Motor neuron (in vitro differentiated cells): ENCODE measurements around the gene SUGCT. TPM values are rescaled to one million over a fixed set of nuclear protein-coding genes. Genes with fewer than 3 reads are reported as not detected.

ENCODE experiments used
- ATAC-seq, 8 experiments: fragments of 200-7000 bp; cut with Tn5 transposase; replicated peaks in 6 of 8; 2 replicates each; pipeline ENCODE4 v1.8.0; 2021; ENCODE audit warnings: mild to moderate bottlenecking in 8 of 8, moderate library complexity in 8 of 8
- H3K27ac ChIP-seq, 2 donors: fragments of 250-450 bp; sonication (Bioruptor Pico); 2 replicates each; pipeline ENCODE4 v1.9.0; 2021; ENCODE audit warnings: antibody characterized with exemption in 2 of 2, mild to moderate bottlenecking in 2 of 2, moderate library complexity in 1 of 2
- H3K4me1 ChIP-seq, 2 donors: fragments of 250-450 bp; sonication (Bioruptor Pico); replicated peaks in 1 of 2; 2 replicates each; pipeline ENCODE4 v1.6.1; 2021; ENCODE audit warnings: antibody characterized with exemption in 2 of 2, mild to moderate bottlenecking in 2 of 2, moderate library complexity in 1 of 2
- H3K4me3 ChIP-seq, 5 donors: fragments of 250-450 bp; sonication (Bioruptor Pico); 2 replicates each; pipeline ENCODE4 v1.9.0; 2021; ENCODE audit warnings: antibody characterized with exemption in 5 of 5, mild to moderate bottlenecking in 5 of 5, moderate library complexity in 4 of 5
- WGBS, 10 experiments: fragments of 450-650 bp; shearing (Covaris generic); methylation state at CpG; one replicate each; pipeline ENCODE4 v1.0.0; 2022; 5-methylcytosine and 5-hydroxymethylcytosine counted together
- in situ Hi-C, 9 experiments: fragments of 400-800 bp; cut with MboI; loops; one replicate each; pipeline ENCODE4 v1.15.0; 2021; ENCODE audit warnings: low sequenced_read_pairs in 9 of 9, low pct_unique_long_range_greater_than_20kb in 2 of 9; ENCODE audit not compliant: unreplicated experiment in 9 of 9
- total RNA-seq, 8 experiments: library from RNA; unstranded; fragments of 300-600 nt; gene quantifications; 2 replicates each; pipeline versions ENCODE4 v1.2.3 to v1.2.4, GENCODE V29; 2022

Gene SUGCT
- total RNA-seq, 8 experiments from 2014 or later, result 2.3 to 26.1 (median 4.2) TPM

- Histone ChIP-seq H3K27ac (no peak overlapping the region), H3K4me3 (no peak overlapping the region), H3K4me1 (peaks cover 0 to 5% of the 10 kb centered on the region in 2 donors)
- ATAC-seq, result no peak
- in situ Hi-C loops, result loop anchor here in 3 of 9 experiments (25.0 kb wide), 2 partner anchors 159 to 1384 kb away; partner anchors contain the start of gene INHBA (in 3 of the 3)
Measured at GRCh38 chr7:40327873-40328272, 193.1 kb downstream of the SUGCT start.

- in situ Hi-C loops, result loop anchor here in 3 of 9 experiments (25.0 kb wide), 2 partner anchors 158 to 1383 kb away; partner anchors contain the start of gene INHBA (in 3 of the 3)
- peak in 5 of 8 experiments; percentile 71 to 90 (median 80) for ATAC-seq
- H3K27ac ChIP-seq, result no peak overlapping the region
- H3K4me1 ChIP-seq, result peaks cover 0 to 5% of the 10 kb centered on the region in 2 donors
- H3K4me3 ChIP-seq, result no peak overlapping the region
- 100% methylated on average over 1 of the region's 1 CpG; no CpG with 5 or more reads in 8 of the 10 experiments for WGBS, 10 experiments
Measured at GRCh38 chr7:40329601-40330153, 194.9 kb downstream of the SUGCT start.

GRCh38 chr7:40330408-40330807 is 195.6 kb downstream of the SUGCT start:
- 67 to 97% (median 90%) methylated on average over 1 to 5 of the region's 5 CpGs for WGBS, 10 experiments
- in situ Hi-C loops, result loop anchor here in 3 of 9 experiments (25.0 kb wide), 2 partner anchors 157 to 1382 kb away; partner anchors contain the start of gene INHBA (in 3 of the 3)
- Histone ChIP-seq H3K27ac (no peak overlapping the region), H3K4me3 (no peak overlapping the region), H3K4me1 (peaks cover 0 to 5% of the 10 kb centered on the region in 2 donors)
- no peak for ATAC-seq

GRCh38 chr7:40331915-40332314 is 197.1 kb downstream of the SUGCT start:
- Histone ChIP-seq H3K27ac (no peak overlapping the region), H3K4me1 (peaks cover 0 to 5% of the 10 kb centered on the region in 2 donors), H3K4me3 (no peak overlapping the region)
- in situ Hi-C loops, result loop anchor here in 3 of 9 experiments (25.0 kb wide), 2 partner anchors 155 to 1380 kb away; partner anchors contain the start of gene INHBA (in 3 of the 3)
- 0 to 67% (median 35%) methylated on average over 1 of the region's 1 CpG; no CpG with 5 or more reads in 2 of the 10 experiments for WGBS, 10 experiments
- ATAC-seq, result no peak

GRCh38 chr7:40332516-40332915 is 197.7 kb downstream of the SUGCT start:
- in situ Hi-C loops, result loop anchor here in 3 of 9 experiments (25.0 kb wide), 2 partner anchors 155 to 1380 kb away; partner anchors contain the start of gene INHBA (in 3 of the 3)
- no peak overlapping the region for H3K27ac ChIP-seq
- H3K4me1 ChIP-seq, result peaks cover 0 to 5% of the 10 kb centered on the region in 2 donors
- no peak for ATAC-seq
- no peak overlapping the region for H3K4me3 ChIP-seq

- no peak for ATAC-seq
- Histone ChIP-seq H3K4me1 (no peaks in the 10 kb centered on the region), H3K4me3 (no peak overlapping the region), H3K27ac (no peak overlapping the region)
- in situ Hi-C loops, result loop anchor here in 3 of 9 experiments (25.0 kb wide), 2 partner anchors 145 to 1370 kb away; partner anchors contain the start of gene INHBA (in 3 of the 3)
Measured at GRCh38 chr7:40341836-40342235, 207.0 kb downstream of the SUGCT start.

GRCh38 chr7:40346554-40346953 is 211.7 kb downstream of the SUGCT start:
- in situ Hi-C loops, result loop anchor here in 3 of 9 experiments (25.0 kb wide), 2 partner anchors 141 to 1366 kb away; partner anchors contain the start of gene INHBA (in 3 of the 3)
- H3K4me1 ChIP-seq, result no peaks in the 10 kb centered on the region
- 60 to 100% (median 98%) methylated on average over 1 to 5 of the region's 5 CpGs for WGBS, 10 experiments
- H3K4me3 ChIP-seq, result no peak overlapping the region
- ATAC-seq, result peak in 1 of 8 experiments; percentile 20
- no peak overlapping the region for H3K27ac ChIP-seq

- Histone ChIP-seq H3K4me1 (no peaks in the 10 kb centered on the region), H3K27ac (no peak overlapping the region), H3K4me3 (no peak overlapping the region)
- in situ Hi-C loops, result loop anchor here in 3 of 9 experiments (25.0 kb wide), 2 partner anchors 139 to 1364 kb away; partner anchors contain the start of gene INHBA (in 3 of the 3)
- WGBS, 10 experiments, result 79 to 100% (median 94%) methylated on average over 1 to 5 of the region's 7 CpGs; no CpG with 5 or more reads in 4 of the 10 experiments
- ATAC-seq, result no peak
Measured at GRCh38 chr7:40348126-40348728, 213.4 kb downstream of the SUGCT start.

- no peak overlapping the region for H3K27ac ChIP-seq
- H3K4me1 ChIP-seq, result no peaks in the 10 kb centered on the region
- H3K4me3 ChIP-seq, result no peak overlapping the region
- in situ Hi-C loops, result no loop called here
- 65 to 100% (median 94%) methylated on average over 2 to 4 of the region's 4 CpGs; no CpG with 5 or more reads in 1 of the 10 experiments for WGBS, 10 experiments
- no peak for ATAC-seq
Measured at GRCh38 chr7:40350100-40350499, 215.3 kb downstream of the SUGCT start.

- in situ Hi-C loops, result no loop called here
- Histone ChIP-seq H3K27ac (no peak overlapping the region), H3K4me3 (no peak overlapping the region), H3K4me1 (no peaks in the 10 kb centered on the region)
- ATAC-seq, result peak in 1 of 8 experiments; percentile 34
- 20 to 92% (median 70%) methylated on average over 1 to 2 of the region's 2 CpGs; no CpG with 5 or more reads in 3 of the 10 experiments for WGBS, 10 experiments
Measured at GRCh38 chr7:40354711-40355110, 219.9 kb downstream of the SUGCT start.

- in situ Hi-C loops, result no loop called here
- 8 to 100% (median 86%) methylated on average over 1 to 3 of the region's 3 CpGs; no CpG with 5 or more reads in 1 of the 10 experiments for WGBS, 10 experiments
- H3K4me3 ChIP-seq, result no peak overlapping the region
- no peak overlapping the region for H3K27ac ChIP-seq
- no peaks in the 10 kb centered on the region for H3K4me1 ChIP-seq
- ATAC-seq, result peak in 2 of 8 experiments; percentile 38 to 44
Measured at GRCh38 chr7:40356312-40356711, 221.5 kb downstream of the SUGCT start.

GRCh38 chr7:40356871-40357709 is 222.3 kb downstream of the SUGCT start:
- in situ Hi-C loops, result no loop called here
- 12 to 98% (median 90%) methylated on average over 3 to 6 of the region's 6 CpGs for WGBS, 10 experiments
- Histone ChIP-seq H3K4me3 (no peak overlapping the region), H3K27ac (no peak overlapping the region), H3K4me1 (no peaks in the 10 kb centered on the region)
- no peak for ATAC-seq
